DMS 273 treated with DMSO at 0.1 percent for 48 hours (cell line): ENCODE measurements around the gene ABCA2.

Experiments
- DNase-seq: peaks from one replicate; lab custom pipeline; 2025; lab: John Stamatoyannopoulos, UW

Gene ABCA2

GRCh38 chr9:136978865-136979544 is 49.0 kb downstream of the ABCA2 start:
- DNase-seq, result no peak

- DNase-seq, result no peak
Observed at GRCh38 chr9:136978073-136978864, 49.8 kb downstream of the ABCA2 start.

- no peak for DNase-seq
Observed at GRCh38 chr9:136977649-136978072, 50.4 kb downstream of the ABCA2 start.

- DNase-seq, result no peak
Observed at GRCh38 chr9:136977223-136977622, 50.8 kb downstream of the ABCA2 start, which contains the start of gene PTGDS. TSS of gene PTGDS (plus strand) at chr9:136977504. CDS start at chr9:136977579, 75 bp downstream.

GRCh38 chr9:136975644-136976043 is 52.4 kb downstream of the ABCA2 start:
- no peak for DNase-seq

GRCh38 chr9:136974817-136975535 is 53.1 kb downstream of the ABCA2 start:
- DNase-seq, result no peak

- DNase-seq, result no peak
Observed at GRCh38 chr9:136973618-136974617, 54.1 kb downstream of the ABCA2 start.

- no peak for DNase-seq
Observed at GRCh38 chr9:136972743-136973142, 55.3 kb downstream of the ABCA2 start.

- DNase-seq, result no peak
Observed at GRCh38 chr9:136972335-136972734, 55.7 kb downstream of the ABCA2 start.

- no peak for DNase-seq
Observed at GRCh38 chr9:136971746-136972145, 56.3 kb downstream of the ABCA2 start.

- DNase-seq, result no peak
Observed at GRCh38 chr9:136970361-136970760, 57.7 kb downstream of the ABCA2 start.

GRCh38 chr9:136969774-136970173 is 58.3 kb downstream of the ABCA2 start:
- DNase-seq, result no peak

- DNase-seq, result no peak
Observed at GRCh38 chr9:136969150-136969549, 58.9 kb downstream of the ABCA2 start.

GRCh38 chr9:136968333-136969127 is 59.5 kb downstream of the ABCA2 start:
- no peak for DNase-seq

GRCh38 chr9:136965771-136966484 is 62.1 kb downstream of the ABCA2 start:
- DNase-seq, result no peak

- DNase-seq, result no peak
Observed at GRCh38 chr9:136964833-136965422, 63.1 kb downstream of the ABCA2 start.

- DNase-seq, result no peak
Observed at GRCh38 chr9:136964171-136964689, 63.8 kb downstream of the ABCA2 start.

GRCh38 chr9:136963751-136964150 is 64.3 kb downstream of the ABCA2 start:
- no peak for DNase-seq

GRCh38 chr9:136963341-136963740 is 64.7 kb downstream of the ABCA2 start:
- DNase-seq, result no peak
